HG02588 (cell line): Measurements from ENCODE around the gene STEAP1B.
"Not testable (repeated sequence)": the region's sequence is repeated elsewhere in the genome, so short reads cannot be mapped to it uniquely, and the experiment has no call there.

Experiments
- ATAC-seq: cut with Tn5 transposase; IDR thresholded peaks from one replicate; pipeline ENCODE4 v1.9.1; 2021; ENCODE audit warnings: mild to moderate bottlenecking, moderate library complexity; ENCODE audit not compliant: unreplicated experiment

Gene STEAP1B

DNA sequence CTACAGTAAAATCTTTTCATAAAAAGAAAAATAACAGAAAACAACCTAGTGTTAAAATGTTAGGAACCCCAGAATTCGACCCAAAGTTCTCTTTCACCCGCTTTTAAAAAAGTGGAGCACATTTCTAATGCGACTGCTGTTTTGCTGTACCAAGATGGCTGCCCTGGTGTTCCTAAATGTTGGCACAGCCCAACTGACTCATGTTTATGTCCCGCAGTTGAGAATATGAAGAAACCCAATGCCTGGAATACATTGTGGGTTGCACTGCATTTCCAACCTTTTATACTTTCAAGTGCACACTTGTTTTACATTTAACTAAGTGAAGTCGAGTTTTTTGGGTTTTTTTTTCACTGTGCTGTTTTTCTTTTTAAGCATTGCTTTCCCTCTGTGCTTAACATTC, 944 bp downstream of the STEAP1B start:
- ATAC-seq = no peak

- ATAC-seq = not testable (repeated sequence)
Observed at GRCh38 chr7:22496912-22497311, 3.1 kb downstream of the STEAP1B start.

- ATAC-seq = not testable (repeated sequence)
Observed at GRCh38 chr7:22496296-22496888, 3.6 kb downstream of the STEAP1B start.

- ATAC-seq = not testable (repeated sequence)
Observed at GRCh38 chr7:22493160-22493925, 6.6 kb downstream of the STEAP1B start.

DNA sequence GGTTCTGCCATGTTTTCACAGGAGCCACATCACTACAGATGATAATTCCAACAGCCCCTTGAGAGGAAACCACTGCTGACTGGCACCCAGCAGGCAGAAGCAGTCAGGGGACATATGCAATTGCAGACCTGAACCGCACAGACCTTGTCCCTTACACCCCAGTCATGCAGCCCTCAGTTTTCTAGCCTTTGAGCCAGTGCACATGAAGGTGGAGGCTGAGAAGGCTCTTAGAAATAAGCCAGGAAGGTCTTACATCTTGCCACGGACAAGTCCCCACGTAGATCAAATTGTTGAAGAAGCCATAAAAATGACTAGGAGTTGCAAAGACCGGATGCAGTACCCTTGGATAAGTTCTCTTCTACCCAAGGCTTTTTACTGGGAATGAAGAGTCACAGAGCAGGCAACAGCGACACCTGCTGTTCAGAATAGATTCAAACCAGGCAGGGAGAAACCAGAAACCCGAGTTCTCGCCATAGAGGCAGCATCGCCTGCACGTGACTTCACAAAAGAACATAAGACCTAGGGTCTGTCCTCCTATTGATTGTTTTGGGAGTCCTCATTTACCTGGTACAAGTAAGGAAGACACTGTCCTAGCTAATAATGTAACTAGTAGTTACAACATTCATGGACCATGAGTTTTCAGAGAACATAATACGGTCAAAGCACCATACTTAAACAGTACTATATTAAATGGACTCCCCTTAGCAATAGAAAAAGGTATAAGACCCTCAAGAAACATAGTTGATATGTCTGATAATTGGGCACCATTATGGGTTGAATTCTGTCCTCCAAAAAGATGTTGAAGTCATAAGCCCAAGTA, 11.1 kb downstream of the STEAP1B start:
- ATAC-seq = no peak

GRCh38 chr7:22487978-22488642, 11.9 kb downstream of the STEAP1B start:
- ATAC-seq = no peak

DNA sequence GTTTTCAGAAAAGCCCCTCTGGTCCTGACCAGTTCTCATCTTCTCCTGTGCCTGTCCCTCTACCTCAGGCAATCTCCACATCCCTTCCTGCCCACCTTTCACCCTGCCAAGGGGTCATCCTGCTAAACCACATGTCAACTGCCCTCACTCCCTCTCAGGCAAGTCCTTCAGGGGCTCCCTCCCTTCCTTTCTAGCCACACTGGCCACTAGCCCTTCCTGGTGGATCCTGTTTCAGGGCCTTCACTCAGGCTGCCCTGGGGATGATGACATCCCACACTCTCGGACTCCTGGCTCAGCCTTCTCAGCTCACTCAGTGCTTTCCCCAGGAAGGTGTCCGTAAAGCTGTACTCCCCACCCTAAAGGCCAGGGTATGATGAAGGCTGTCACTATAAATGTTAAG, 13.4 kb downstream of the STEAP1B start:
- ATAC-seq = no peak

GRCh38 chr7:22485189-22485588, 14.8 kb downstream of the STEAP1B start:
- ATAC-seq = no peak

DNA sequence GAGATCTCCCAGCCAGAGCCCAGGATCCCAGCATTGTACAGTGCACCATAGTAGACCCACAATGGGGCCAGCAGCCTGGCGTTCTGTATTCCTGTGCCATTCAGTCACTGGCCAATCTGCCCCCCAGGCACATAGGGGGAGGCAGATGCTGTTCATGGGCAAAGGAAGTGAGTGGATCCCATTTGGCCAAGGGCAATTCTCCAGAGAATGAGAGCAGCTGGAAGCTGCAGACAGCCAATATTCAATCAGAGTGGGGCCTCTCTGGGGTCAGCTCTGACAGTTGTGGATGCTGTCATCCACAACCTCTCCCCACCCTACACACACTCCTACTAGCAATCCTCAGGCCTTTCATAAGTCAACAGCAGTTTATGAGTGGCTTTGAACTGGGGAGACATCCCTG, 17.5 kb downstream of the STEAP1B start:
- no peak for ATAC-seq

- ATAC-seq = no peak
Observed at GRCh38 chr7:22481726-22482125, 18.3 kb downstream of the STEAP1B start.

DNA sequence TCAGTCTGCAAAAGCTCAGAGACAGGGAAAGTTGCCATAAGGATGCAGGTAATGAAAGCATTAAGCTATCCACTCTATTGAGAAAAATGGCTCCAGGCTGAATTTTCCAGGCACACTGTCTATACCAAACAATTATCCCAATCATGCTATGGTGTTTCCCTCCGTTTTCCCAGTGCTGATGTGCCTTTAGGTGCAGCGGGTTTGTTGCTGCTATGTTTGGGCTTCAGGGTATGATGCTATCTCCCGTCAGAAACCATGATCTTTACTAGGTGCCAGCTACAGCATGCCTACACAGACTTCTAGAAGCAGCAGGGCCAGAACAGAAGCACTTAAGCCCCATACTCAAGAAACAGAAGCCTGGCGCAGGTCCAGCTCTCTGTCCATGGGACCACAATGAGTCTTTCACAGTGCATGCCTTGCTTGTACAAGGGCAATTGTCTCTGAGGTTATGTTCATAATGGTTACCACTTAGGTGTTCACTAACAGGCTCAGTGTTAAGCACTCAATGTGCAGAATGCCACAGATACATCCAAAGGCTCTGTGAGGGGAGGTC, 19.4 kb downstream of the STEAP1B start:
- no peak for ATAC-seq

DNA sequence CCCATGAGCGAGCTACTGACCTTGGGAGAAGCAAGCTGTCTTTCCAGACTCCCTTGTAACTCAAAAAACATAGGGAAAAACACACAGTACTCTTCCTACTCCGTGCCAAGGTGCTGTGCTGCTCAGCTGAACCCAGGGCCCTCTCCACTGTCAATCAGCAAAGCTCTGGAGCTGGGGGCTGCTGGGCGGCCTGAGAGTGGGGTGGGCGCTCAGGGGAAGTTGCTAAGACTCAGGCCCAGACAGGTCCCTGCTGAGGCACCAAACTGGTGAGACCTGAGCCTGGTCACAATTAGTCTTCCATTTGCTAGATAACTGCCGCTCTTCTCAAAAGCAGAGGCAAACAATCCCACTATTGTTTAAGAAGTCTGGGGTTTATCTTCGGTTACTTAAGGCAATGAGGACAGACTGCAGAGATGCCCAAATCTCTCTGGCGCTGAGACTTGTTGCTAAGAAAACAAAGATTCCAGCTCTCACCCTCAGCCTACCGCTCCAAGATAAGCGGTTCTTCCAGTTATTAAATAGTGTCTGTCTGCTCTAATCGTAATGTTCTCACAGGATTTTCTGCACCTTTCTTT, 22.0 kb downstream of the STEAP1B start:
- ATAC-seq = no peak

- ATAC-seq = no peak
Observed at GRCh38 chr7:22477262-22477661, 22.7 kb downstream of the STEAP1B start.

DNA sequence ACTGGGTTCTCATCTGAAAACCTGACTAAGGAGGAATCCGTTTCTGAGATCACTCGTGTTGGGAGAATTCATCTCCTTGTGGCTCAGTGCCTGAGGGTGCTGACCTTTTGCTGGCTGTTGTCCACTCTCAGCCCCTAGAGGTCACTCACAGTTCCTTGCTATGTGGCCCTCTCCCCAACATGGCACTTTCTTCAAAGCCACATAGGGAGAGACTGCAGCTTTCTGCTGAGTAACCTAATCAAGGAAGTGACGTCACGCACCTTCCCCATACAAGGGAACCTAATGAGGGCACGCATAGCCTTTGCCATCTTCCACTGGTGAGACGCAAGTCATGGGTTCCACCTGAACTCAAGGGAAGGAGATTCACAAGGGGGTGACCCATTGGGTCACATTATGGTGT, 23.2 kb downstream of the STEAP1B start:
- no peak for ATAC-seq

DNA sequence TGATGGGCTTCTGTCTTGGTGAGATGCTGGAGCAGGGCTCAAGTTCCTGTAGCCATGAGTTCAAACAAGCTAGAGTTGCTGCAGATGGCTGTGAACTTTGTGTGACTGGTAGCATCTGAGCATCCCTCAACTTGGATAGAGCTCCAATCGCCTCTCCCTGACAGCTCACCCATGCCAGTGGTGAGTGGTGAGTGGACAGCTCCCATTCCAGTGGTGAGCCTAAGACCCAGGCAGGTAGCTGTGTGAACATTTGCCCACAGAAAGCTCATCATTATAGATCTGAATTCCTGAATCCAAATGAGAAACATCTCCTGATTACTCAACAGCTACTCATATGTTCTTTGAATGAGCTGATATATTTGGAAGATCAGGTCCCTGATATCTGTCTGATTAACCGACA, 25.3 kb downstream of the STEAP1B start:
- ATAC-seq = no peak

DNA sequence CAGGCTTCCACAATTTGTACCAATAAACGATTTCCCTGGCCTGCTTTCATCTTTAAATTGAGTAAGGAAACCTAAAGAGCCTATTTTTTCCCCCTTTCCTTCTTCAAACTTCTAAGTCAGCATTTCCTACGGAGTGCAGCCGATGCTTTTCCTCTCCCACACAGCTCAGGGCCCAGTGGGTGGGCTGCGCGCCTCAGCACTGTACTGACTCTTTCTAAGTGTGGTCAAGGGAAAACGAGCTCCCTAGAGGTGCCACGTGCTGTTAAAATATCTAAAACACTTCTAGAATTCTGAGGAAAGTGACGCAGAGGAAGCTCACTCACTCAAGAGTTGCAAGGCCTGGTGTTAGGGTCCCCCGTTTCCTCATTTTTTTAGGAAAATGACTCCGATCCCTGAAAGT, 29.0 kb downstream of the STEAP1B start:
- ATAC-seq = no peak

DNA sequence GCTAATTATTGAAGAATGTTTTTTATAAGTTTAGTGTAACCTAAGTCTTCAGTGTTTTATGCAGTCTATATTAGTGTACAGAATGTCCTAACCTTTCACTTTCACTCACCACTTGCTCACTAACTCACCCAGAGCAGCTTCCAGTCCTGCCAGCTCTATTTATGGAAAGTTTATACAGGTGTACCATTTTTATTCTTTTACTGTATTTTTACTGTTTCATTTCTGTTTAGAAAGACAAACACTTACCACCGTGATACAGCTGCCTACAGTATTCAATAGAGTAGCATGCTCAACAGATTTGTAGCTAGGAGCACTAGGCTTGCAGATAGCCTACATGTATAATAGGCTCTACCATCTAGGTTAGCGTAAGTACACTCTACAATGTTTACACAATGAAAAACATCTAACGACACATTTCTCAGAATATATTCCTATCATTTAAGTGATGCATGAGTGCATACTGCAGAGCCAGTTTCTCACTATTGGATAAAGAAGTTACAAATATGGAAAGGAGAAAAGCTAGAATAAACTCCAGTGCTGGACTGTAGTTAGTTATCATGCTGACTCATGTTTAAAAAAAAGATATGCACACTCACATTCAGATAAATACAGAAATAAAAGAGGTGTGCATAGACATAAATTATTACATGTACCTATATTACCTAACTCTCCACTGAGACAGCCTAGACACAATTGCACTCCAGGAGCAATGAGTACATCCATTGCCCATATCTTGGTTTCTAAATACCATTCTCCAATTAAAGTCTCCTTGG, 30.4 kb downstream of the STEAP1B start:
- ATAC-seq = no peak

GRCh38 chr7:22468609-22469008, 31.4 kb downstream of the STEAP1B start:
- ATAC-seq = no peak

GRCh38 chr7:22464299-22464698, 35.7 kb downstream of the STEAP1B start:
- no peak for ATAC-seq
